LNCAP (cell line): ENCODE data around the gene NUDT16.

Source experiments
- TF ChIP-seq, protein P1 (sequence below): fragments of 450-650 bp; IDR thresholded peaks from 2 replicates; pipeline ENCODE4 v1.5.1; 2017; ENCODE audit warnings: mild to moderate bottlenecking

NUDT16 gene

DNA sequence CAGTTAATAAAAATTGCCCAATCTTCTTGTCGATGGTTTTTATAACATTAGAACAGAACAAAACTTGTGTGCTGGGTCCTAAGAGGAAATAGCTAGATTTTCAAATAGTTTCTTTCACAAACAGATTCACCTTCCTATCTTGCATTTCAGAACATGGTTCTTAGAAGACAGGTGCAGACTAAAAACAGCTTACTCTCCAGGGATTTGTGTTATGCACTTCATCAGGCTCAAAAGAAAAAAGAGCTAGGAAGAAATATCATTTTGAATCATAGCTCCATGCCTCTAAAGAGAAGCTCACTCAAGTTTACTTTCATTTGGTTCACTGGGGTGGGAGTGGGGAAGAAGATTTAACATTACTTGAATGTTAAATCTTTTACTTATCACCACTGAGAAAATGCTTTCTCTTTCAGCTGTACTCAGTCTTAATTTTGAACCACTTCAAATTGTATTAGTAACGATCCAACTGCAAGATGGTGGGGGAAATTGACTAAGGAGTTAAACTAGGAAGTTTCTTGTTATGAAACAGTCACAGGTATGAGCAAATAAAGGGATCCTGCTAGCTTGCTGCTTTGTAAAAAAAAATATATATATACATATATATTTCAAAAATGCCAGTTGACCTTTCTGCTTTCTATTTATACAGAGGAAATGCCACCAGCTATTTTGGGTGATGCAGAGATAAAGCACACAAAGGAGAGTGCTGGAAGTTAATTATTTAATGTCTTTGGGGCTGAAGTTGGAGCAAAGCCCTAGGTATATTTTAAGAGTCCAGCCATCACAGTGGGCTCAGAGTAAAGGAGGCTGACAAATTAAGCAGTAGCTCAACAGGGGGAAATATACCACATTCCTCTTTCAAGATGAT, 28.3 kb upstream of the NUDT16 start:
- TF ChIP-seq, protein P1, sequence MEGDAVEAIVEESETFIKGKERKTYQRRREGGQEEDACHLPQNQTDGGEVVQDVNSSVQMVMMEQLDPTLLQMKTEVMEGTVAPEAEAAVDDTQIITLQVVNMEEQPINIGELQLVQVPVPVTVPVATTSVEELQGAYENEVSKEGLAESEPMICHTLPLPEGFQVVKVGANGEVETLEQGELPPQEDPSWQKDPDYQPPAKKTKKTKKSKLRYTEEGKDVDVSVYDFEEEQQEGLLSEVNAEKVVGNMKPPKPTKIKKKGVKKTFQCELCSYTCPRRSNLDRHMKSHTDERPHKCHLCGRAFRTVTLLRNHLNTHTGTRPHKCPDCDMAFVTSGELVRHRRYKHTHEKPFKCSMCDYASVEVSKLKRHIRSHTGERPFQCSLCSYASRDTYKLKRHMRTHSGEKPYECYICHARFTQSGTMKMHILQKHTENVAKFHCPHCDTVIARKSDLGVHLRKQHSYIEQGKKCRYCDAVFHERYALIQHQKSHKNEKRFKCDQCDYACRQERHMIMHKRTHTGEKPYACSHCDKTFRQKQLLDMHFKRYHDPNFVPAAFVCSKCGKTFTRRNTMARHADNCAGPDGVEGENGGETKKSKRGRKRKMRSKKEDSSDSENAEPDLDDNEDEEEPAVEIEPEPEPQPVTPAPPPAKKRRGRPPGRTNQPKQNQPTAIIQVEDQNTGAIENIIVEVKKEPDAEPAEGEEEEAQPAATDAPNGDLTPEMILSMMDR = no peak

DNA sequence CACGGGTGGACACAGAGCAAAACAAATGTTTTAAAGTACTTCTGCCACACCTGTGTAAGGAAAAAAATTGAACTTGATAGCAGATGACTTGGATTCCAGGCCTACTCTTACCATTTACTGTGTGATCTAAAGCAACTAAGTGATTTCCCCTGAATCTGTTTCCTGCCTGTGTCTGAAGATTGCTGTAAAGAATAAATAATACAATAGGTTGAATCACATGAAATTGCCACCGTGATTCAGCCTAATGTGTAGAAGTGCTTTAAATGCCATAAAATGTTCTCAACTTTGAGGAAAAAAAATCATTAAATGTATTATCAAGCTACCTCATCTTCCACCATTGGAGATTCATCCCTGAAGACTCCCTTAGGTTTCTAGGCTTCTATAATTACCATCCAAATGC, 27.6 kb upstream of the NUDT16 start:
- TF ChIP-seq, protein P1 = no peak

- TF ChIP-seq, protein P1 = no peak
Measured at GRCh38 chr3:131356006-131356595, 25.5 kb upstream of the NUDT16 start.

- TF ChIP-seq, protein P1 = no peak
Measured at GRCh38 chr3:131357275-131357674, 24.3 kb upstream of the NUDT16 start.

GRCh38 chr3:131360191-131360755, 21.3 kb upstream of the NUDT16 start:
- TF ChIP-seq, protein P1 = no peak

DNA sequence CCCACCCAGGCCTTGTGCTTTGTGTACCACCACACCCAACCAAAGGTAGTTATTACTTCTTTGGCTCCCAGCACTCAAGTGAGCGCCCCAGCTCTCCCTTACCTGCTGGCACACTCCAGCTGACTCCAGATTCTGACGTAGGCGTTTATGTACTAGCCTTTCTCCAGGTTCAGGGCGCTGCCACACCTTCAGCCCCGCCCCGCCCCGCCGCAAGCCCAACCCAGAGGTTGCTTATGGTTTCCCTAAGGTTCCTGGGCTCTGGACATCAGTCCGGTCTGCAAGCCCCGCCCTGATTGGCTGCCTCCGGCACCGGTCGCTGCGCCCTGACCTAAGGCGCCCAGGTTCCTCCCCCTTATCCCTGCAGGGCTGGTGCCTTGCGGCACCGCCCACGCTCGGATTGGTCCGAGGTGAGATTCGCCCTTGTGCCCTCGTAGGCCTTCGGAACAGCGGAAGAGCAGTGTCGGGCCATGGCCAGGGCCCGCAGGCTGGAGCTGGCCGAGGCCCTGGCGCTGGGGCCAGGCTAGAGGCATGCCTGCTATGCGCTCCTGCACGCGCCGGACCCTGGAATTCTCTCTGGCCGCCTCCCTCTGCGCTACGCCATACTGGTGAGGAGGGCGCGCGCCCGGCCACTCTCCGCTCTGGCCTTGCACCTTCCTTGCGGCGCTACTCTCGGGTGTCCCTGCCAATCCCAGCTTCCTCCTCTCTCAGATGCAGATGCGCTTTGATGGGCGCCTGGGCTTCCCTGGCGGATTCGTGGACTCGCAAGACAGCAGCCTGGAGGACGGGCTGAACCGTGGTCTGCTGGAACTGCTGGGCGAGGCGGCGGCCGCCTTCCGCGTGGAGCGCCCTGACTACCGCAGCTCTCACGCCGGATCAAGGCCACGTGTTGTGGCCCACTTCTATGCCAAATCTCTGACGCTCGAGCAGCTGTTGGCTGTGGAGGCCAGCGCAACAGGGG, 19.8 kb upstream of the NUDT16 start:
- TF ChIP-seq, protein P1 = no peak

DNA sequence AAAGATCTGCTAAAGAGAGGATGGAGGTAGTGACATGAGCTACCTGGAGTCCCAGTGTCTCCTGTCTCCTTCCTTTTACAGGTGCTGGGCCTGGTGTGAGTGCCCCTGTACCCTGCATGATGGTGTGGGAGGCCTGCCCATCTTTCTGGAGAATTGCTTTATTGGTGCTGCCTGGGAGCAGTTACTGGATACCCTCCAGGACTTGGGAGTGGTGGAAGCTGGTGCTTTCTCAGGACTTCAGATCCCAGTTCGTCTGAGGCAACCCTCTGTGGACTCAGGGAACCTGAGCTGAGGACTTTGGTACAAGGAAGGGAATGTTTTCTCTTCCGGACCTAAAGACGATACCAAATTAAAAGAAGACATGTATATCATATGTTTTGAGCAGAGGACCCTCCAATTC, 18.3 kb upstream of the NUDT16 start:
- TF ChIP-seq, protein P1 = no peak
